ENCODE data around the gene CEP295NL. TPM values are rescaled to one million over a fixed set of nuclear protein-coding genes. Genes with fewer than 3 reads are reported as not detected.
"Not testable (repeated sequence)": the region's sequence is repeated elsewhere in the genome, so short reads cannot be mapped to it uniquely, and the experiment has no call there.

CEP295NL gene
- total RNA-seq, 1 donor from 2014 or later: 1.3 TPM

DNA sequence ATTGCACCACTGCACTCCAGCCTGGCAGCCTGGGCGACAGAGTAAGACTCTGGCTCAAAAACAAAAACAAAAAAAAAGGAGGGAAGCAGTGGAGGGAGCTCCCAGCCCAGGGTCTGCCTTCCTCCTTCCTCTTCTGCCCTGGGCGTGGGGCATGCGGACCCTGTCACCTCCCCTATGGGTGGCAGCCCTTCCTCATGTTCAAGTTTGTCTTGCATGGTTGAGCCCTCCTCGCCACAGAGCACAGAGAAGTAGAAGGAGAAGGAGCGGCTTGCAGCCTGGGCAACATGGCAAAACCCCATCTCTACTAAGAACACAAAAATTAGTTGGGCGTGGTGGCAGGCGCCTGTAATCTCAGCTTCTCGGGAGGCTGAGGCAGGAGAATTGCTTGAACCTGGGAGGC is 43.6 kb upstream of the CEP295NL start:
- Mint-ChIP-seq H3K9me3 (ENCODE audit: low read depth) (peaks cover 10% of the 10 kb centered on the region), H3K27ac (ENCODE audit: unreplicated experiment) (no peak overlapping the region), H3K27me3 (ENCODE audit: low read depth) (peaks cover 1% of the 10 kb centered on the region), H3K4me3 (ENCODE audit: unreplicated experiment) (no peak overlapping the region), H3K36me3 (ENCODE audit: low read depth) (peaks cover 1% of the 10 kb centered on the region), H3K4me1 (ENCODE audit: low read depth) (peaks cover 16% of the 10 kb centered on the region)
- DNase-seq (ENCODE audit: low spot score): no peak
- TF ChIP-seq, protein P1, sequence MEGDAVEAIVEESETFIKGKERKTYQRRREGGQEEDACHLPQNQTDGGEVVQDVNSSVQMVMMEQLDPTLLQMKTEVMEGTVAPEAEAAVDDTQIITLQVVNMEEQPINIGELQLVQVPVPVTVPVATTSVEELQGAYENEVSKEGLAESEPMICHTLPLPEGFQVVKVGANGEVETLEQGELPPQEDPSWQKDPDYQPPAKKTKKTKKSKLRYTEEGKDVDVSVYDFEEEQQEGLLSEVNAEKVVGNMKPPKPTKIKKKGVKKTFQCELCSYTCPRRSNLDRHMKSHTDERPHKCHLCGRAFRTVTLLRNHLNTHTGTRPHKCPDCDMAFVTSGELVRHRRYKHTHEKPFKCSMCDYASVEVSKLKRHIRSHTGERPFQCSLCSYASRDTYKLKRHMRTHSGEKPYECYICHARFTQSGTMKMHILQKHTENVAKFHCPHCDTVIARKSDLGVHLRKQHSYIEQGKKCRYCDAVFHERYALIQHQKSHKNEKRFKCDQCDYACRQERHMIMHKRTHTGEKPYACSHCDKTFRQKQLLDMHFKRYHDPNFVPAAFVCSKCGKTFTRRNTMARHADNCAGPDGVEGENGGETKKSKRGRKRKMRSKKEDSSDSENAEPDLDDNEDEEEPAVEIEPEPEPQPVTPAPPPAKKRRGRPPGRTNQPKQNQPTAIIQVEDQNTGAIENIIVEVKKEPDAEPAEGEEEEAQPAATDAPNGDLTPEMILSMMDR (IDR thresholded peaks at IDR 0.05): no peak

DNA sequence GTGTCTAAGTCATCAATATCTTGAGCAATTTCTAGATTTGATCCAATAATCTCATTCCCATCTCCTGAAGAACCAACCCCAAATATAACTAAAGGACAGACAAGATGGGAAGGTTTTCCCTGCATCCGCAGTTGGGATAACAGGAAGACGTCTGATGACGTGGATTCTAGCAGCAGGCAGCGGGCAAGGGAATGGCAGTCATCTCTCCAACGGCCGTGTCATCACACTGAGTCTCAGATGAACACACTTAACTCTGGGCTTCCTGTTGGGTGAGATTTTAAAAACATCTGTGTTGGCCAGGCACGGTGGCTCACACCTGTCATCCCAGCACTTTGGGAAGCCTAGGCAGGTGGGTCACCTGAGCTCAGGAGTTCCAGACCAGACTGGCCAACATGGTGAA is 43.1 kb upstream of the CEP295NL start:
- TF ChIP-seq, protein P1 (IDR thresholded peaks at IDR 0.05): no peak
- H3K4me1 Mint-ChIP-seq (ENCODE audit: low read depth): peaks cover 13% of the 10 kb centered on the region
- H3K4me3 Mint-ChIP-seq (ENCODE audit: unreplicated experiment): no peak overlapping the region
- H3K36me3 Mint-ChIP-seq (ENCODE audit: low read depth): peaks cover 1% of the 10 kb centered on the region
- H3K9me3 Mint-ChIP-seq (ENCODE audit: low read depth): peaks cover 9% of the 10 kb centered on the region
- H3K27me3 Mint-ChIP-seq (ENCODE audit: low read depth): peaks cover 1% of the 10 kb centered on the region
- DNase-seq (ENCODE audit: low spot score): no peak
- no peak overlapping the region for H3K27ac Mint-ChIP-seq (ENCODE audit: unreplicated experiment)

DNA sequence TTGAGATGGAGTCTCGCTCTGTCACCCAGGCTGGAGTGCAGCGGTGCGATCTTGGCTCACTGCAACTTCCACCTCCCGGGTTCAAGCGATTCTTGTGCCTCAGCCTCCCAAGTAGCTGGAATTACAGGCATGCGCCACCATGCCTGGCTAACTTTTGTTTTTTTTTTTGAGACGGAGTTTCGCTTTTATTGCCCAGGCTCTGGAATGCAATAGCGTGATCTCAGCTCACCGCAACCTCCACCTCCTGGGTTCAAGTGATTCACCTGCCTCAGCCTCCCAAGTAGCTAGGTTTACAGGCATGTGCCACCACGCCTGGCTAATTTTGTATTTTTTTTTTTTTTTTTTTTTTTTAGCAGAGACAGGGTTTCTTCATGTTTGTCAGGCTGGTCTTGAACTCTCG is 42.5 kb upstream of the CEP295NL start:
- H3K9me3 Mint-ChIP-seq (ENCODE audit: low read depth); H3K36me3 Mint-ChIP-seq (ENCODE audit: low read depth); DNase-seq (ENCODE audit: low spot score); H3K27me3 Mint-ChIP-seq (ENCODE audit: low read depth); H3K4me3 Mint-ChIP-seq (ENCODE audit: unreplicated experiment); H3K27ac Mint-ChIP-seq (ENCODE audit: unreplicated experiment): not testable (repeated sequence)
- peaks cover 19% of the 10 kb centered on the region for H3K4me1 Mint-ChIP-seq (ENCODE audit: low read depth)

DNA sequence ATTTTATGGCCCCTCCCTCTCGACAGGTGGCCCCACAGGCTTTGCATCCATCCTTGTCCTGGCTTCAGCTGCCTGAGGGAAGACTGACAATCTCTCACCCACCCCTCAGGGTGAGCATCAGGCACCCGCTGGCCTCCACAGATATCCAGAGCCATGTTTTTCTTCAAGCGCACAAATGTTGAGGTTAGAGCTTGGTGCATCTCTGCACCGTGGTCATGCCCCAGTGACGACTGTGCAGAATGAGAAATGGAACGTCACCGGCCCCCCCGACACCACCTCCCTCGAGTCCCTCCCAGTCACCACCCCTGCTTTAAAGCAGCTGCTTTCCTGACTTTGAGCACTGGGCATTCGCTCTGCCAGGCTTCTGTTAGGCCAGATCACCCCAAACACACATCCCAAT is 42.0 kb upstream of the CEP295NL start:
- DNase-seq (ENCODE audit: low spot score): no peak
- TF ChIP-seq, protein P1 (IDR thresholded peaks at IDR 0.05): no peak
- no peaks in the 10 kb centered on the region for H3K9me3 Mint-ChIP-seq (ENCODE audit: low read depth)
- no peak overlapping the region for H3K27ac Mint-ChIP-seq (ENCODE audit: unreplicated experiment)
- H3K4me3 Mint-ChIP-seq (ENCODE audit: unreplicated experiment): no peak overlapping the region
- peaks cover 1% of the 10 kb centered on the region for H3K36me3 Mint-ChIP-seq (ENCODE audit: low read depth)
- H3K27me3 Mint-ChIP-seq (ENCODE audit: low read depth): peaks cover 1% of the 10 kb centered on the region
- peaks cover 24% of the 10 kb centered on the region for H3K4me1 Mint-ChIP-seq (ENCODE audit: low read depth)

DNA sequence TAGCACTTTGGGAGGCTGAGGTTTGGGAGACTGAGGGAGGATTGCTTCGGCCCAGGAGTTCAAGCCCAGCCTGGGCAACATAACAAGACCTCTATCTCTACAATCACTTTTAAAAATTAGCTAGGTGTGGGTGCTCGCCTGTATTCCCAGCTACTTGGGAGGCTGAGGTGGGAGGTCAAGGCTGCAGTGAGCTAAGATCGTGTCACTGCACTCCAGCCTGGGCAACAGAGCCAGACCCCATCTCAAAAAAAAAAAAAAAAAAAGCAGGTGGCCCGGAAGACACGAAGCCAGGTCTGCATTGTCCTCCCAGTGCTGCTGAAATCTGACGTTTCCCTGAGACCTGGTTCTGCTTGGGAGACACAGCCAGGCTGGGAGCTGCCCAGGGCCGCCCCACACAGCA is 41.0 kb upstream of the CEP295NL start:
- Mint-ChIP-seq H3K4me1 (ENCODE audit: low read depth) (peaks cover 33% of the 10 kb centered on the region), H3K36me3 (ENCODE audit: low read depth) (no peaks in the 10 kb centered on the region), H3K27ac (ENCODE audit: unreplicated experiment) (no peak overlapping the region), H3K4me3 (ENCODE audit: unreplicated experiment) (no peak overlapping the region), H3K27me3 (ENCODE audit: low read depth) (peaks cover 1% of the 10 kb centered on the region), H3K9me3 (ENCODE audit: low read depth) (no peaks in the 10 kb centered on the region)
- DNase-seq (ENCODE audit: low spot score): no peak
- TF ChIP-seq, protein P1 (IDR thresholded peaks at IDR 0.05): no peak

DNA sequence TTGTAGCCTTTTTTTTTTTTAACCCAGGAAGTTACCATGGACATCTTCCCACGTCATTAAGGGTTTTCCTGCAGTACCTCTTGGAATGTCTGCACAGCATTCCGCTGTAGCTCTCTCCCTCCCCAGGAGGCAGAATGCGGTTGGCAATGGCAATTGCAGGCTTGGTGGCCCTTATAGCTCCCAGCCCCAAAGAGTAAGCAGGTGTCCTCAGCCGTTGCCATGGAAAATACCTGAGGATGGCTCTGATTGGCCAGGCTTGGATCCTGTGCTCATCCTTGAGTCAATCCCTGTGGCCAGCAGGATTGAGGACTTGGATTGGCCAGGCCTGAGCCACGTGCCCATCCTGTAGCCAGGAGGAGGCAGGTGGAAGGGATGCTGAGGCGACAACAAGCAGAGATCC is 37.7 kb upstream of the CEP295NL start:
- H3K36me3 Mint-ChIP-seq (ENCODE audit: low read depth): no peaks in the 10 kb centered on the region
- peaks cover 36% of the 10 kb centered on the region for H3K4me1 Mint-ChIP-seq (ENCODE audit: low read depth)
- no peaks in the 10 kb centered on the region for H3K9me3 Mint-ChIP-seq (ENCODE audit: low read depth)
- H3K4me3 Mint-ChIP-seq (ENCODE audit: unreplicated experiment): no peak overlapping the region
- TF ChIP-seq, protein P1 (IDR thresholded peaks at IDR 0.05): peak; percentile 8
- H3K27me3 Mint-ChIP-seq (ENCODE audit: low read depth): peaks cover 1% of the 10 kb centered on the region
- DNase-seq (ENCODE audit: low spot score): no peak
- H3K27ac Mint-ChIP-seq (ENCODE audit: unreplicated experiment): peak overlapping the region; percentile 87
